HG03442 (cell line): ENCODE data around the gene FGD4.

Source experiments
- ATAC-seq: cut with Tn5 transposase; IDR thresholded peaks from one replicate; pipeline ENCODE4 v1.9.1; 2021; ENCODE audit warnings: mild to moderate bottlenecking, moderate library complexity; ENCODE audit not compliant: unreplicated experiment

Gene FGD4

DNA sequence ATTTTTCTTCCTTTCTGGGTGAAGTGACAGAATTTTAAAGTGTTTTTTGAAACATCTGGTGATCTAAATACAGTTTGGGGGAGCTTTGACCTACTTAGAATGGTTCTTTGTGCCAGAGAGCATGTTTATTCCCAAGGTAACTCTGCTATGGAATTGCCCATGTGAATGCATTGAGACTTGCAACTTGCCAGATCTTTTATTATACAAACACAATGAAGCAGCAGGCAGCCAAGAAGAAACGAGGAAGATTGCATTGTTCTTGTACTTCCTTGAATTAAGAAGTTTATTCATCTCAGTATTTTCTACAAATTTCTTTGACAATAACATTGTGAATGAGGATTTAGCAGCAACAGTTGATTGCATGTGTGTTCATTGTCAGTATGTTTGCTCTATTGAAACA is 55.5 kb downstream of the FGD4 start:
- no peak for ATAC-seq

DNA sequence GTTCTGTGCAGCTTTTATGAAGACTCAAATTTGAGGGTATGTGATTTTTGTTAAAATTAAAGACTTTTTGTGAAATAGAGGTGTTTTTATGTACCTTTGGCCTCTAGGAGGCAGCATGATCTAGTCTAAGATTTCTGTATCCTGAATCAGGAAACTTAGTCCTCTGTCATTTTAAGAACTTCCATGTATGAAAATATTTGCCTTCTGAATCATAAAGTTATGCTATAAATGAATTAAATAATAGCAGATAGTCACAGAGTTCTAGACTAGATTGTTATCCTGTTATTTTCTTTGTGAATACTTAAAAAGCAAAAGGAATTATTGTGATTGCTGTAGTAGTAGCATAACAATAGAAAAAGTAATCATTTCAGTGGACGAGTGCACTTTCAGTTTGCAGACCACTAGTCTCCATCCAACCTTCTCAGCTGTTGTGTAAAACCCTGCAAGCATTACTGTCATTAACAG is 56.3 kb downstream of the FGD4 start:
- ATAC-seq: no peak

DNA sequence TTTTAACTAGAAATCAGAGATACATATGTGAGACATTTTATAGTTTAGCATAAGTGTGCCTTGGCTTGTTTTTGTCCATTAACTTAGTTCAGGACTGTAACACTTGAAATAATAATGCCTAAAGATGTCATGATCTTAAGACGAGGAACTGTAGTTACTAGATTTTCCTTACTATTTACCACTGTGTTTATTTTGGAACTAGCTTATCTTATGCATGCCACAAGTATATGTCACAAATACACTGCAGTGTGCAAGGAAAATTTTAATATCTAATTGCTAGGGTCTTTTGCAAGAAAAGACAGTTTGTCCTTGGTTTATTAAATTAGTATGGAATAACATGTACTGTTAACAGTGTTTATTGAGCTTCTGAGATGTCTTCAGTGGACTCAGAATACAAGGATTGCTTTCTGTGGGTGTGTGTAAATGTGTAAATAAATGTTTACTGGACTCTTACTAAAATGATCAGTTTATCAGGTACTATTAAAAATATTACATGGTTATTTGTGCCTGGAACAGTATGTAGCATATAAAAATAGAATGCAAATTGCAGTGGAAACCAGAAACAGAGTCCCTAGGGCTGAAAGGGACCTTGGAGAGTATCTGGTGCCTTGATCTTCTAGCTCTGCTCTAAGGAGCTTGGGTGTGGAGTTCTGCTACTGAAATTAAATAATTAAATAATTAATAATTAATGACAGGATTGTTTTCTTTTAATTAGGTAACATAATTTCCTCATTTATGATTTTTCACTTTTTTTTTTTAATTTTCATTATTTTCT is 58.1 kb downstream of the FGD4 start:
- ATAC-seq: no peak

DNA sequence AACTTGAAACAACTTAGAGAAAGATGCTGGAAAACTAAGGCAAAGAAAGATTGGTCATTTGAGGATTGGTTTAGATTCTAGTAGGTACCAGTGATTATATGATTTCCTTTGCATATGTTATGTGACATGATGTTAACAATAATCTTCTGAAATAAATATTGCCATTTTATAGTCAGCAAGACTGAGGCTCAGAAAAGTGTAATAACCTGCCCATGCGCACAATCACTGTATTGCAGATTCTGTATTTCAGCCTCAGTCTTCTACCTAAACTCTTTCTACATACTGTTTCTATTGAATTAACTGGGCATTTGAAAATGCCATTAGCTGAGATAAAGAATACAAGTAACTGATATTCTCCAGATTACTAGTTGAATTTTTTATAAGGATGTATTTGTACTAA is 61.3 kb downstream of the FGD4 start:
- no peak for ATAC-seq

GRCh38 chr12:32462908-32463307 is 63.5 kb downstream of the FGD4 start:
- ATAC-seq: no peak

DNA sequence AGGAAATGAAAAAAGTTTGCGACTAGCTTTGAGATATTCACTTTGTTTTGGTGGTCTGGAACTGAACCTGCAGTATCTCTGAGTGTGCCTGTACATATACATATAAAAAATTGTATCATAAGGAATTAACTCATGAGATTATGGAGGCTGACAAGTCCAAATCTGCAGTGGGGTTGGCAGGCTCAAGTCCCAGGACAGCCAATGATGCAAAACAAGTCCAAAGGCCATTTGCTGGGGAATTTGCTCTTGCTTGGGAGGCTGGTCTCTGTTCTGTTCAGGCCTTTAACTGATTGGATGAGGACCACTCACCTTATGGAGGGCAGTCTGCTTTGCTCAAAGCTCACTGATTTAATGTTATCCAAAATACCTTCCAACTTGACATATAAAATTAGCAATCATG is 66.8 kb downstream of the FGD4 start:
- ATAC-seq: no peak

DNA sequence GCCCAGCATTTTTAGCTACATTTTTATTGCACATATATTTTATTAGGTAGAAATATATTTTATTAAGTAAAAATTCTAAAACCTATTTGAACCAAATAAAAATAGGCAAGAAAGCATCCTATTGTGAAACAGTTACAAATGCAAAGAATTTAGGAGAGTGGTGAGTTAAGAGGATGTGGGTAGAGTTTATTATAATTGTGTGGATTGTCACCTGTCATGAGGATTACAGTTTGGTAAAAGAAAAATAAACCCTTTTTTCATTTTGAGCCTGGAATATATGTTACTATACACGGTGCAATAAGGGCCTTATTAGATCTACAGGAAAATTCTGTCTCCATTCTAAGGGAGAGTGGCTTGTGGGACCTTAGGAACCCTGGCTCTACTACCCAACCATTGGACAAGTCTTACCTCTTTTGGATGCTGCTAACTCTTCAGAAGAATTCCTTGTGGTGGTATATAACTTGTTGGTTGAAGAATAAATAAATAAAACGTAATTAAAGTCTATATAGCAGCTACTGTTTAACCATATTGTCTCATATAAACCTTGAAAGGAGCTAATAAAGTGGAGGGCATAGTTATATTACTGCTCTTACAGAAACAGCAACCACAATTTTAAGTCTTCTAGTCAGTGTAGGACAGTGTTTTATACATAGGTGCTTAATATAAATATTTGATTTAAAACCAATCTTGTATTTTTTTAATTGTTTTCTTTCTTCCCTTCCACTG is 67.8 kb downstream of the FGD4 start:
- no peak for ATAC-seq

DNA sequence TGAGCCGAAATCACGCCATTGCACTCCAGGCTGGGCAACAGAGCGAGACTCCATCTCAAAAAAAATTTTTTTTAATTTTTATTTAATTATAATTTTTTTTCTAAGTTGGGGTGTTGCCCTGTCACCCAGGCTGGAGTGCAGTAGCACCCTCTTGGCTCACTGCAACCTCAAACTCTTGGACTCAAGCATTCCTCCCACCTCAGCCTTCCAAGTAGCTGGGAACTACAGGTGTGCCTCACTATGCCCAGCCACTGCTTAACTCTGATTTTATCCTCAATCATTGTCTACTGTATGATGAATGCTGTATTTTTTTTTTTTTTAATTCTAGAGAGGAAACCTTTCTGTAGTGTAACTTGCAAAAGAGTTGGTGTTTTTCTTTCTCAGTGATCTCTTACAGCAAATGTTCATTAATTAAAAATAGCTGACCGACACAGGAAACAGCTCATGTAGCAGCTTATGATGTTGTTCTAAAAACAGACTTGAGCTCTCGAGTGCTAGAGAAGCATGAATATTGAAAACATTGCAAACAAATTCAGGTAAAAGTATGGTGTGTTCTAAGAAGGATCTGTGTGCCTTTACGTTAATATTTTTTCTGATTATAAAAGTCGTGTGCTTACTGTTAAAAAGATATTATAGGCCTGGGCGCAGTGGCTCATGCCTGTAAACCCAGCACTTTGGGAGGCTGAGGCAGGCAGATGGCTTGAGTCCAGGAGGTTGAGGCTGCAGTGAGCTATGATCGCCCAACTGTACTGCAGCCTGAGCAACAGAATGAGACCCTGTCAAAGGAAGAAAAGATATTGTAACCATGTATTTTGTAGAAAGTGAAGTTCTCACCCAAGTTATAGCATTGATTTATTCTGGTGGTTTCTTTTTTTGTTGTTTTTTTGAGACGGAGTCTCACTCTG is 68.9 kb downstream of the FGD4 start:
- ATAC-seq: no peak

- ATAC-seq: no peak
Measured at GRCh38 chr12:32470936-32471470, 71.6 kb downstream of the FGD4 start.

DNA sequence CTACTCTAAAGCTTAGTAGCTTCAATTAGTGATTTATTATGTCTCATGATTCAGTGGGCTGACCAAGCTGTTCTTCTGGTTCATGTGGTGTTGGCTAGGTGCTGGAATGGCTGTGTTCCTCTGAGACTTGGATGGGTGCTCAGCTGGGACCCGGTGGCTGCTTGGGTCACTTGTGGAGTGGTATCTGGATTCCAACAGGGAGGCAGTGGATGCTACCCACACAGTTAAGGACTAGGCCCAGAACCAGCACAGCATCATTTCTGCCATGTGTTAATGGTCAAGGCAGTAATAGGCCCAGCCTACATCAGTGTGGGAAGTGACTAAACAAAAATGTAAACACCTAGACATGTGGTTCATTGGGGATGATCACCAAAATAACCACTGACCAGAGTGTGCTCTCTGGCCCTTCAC is 72.2 kb downstream of the FGD4 start:
- ATAC-seq: no peak

DNA sequence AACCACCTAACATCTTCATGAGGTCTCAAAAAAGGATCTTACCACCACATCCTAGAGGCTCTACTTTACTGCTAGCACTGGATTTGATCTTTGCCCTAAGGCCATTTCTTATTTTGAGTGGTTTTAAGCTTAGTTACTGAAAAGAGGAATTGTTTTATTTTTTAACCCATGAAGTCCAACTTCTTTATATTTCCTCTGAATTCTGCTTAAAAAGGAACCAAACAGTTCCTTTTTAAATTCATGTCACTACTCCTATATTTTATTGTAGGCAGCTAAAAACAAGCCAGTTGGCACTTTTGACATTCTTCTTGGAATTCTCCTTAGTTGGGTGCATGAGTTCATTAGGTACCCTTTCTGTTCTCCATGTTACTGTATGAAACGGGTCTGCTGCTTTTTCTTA is 76.4 kb downstream of the FGD4 start:
- no peak for ATAC-seq

DNA sequence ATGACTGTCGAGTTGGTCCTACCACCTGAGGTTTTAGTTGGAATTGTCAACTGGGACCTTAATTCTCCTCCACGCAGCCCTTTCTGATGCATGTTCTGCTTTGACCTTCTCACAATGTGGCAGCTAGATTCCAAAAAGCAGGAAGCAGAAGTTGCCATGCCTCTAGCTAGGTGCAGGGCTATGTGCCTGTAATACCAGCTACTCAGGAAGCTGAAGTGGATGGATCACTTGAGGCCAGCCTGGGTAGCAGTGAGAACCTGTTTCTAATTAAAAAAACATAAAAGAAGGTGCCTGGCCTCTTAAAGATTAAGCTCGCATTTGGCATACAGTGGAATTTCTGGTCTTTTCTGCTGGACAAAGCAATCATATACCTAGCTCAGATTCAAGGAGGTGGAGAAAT is 77.1 kb downstream of the FGD4 start:
- ATAC-seq: no peak

- no peak for ATAC-seq
Measured at GRCh38 chr12:32477714-32478113, 78.4 kb downstream of the FGD4 start.

DNA sequence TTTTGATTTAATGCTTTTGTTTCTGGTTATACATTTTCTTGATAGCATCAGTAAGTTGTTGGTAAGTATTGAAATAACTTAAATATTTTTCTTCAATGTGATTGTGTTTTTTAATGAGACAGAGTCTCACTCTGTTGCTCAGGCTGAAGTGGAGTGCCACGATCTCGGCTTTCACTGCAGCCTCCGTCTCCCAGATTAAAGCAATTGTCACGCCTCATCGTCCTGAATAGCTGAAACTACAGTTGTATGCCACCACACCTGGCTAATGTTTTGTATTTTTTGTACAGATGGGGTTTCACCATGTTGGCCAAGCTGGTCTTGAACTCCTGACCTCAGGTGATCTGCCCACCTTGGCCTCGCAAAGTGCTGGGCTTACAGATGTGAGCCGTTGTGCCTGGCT is 78.8 kb downstream of the FGD4 start:
- no peak for ATAC-seq

GRCh38 chr12:32478858-32479725 is 79.7 kb downstream of the FGD4 start:
- ATAC-seq: no peak

- no peak for ATAC-seq
Measured at GRCh38 chr12:32482226-32482625, 82.9 kb downstream of the FGD4 start.

DNA sequence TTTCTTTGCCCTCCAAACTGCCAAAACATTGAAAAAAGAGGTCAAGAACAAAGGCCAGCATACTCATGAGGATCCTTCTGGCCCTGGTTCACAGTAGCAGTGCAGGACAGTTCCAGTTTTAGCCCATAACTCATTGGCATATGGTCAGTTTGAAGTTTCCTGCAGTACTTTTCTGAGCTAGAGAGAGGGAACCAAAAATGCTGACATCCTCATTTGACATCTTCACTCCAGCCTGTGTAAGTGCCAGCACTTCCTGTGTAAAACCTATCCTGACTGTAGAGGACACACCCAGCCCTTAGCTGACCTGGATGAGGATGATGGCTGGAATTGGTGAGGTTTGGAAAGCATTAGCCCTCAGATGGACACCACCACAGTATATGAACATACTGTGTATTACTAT is 84.1 kb downstream of the FGD4 start:
- no peak for ATAC-seq

GRCh38 chr12:32483993-32484392 is 84.6 kb downstream of the FGD4 start:
- ATAC-seq: no peak

DNA sequence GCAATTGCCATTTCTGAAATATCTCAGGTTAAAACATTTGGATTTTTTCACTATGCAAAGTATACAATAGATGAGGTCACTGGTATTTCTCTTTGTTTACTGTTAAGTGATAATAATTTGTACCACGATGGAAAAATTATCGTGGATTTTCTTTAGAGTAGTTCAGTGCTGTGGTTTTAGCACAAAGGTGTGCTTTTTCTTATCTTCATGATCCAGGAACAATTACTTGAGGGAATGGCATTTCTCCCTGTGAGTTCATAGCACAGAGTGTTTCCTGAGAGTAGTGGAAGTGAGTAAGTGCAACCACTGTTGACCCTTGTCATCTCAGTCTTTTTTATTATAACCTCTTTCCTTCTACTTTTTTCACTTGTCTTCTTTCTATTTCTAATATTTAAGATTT is 86.8 kb downstream of the FGD4 start:
- ATAC-seq: no peak

DNA sequence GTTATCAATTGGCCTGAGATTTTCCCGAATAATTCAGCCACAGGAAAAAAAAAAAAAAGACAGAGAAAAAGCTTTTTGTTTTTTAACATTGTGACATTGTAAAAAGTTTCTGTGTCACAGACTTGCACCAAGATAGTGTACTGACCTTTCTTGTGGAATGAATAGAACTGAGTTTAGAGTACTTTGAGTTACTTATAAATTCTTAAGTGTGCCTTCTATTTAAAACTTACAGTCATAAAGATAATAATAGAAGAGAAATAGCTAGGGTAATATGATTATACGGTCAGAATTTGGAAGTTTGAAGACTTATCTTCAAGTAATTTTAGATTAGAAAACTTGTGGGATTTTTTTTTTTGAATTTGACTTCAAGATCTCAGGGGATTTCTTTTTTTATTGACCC is 88.8 kb downstream of the FGD4 start:
- no peak for ATAC-seq
